SK-N-SH (cell line): ENCODE results near the gene OR2V1. TPM values are rescaled to one million over a fixed set of nuclear protein-coding genes. Genes with fewer than 3 reads are reported as not detected.

Source experiments
- CTCF ChIA-PET: fragments of 300-600, 350-600 bp; formaldehyde crosslinking; extraction: SDS; loops from one replicate; lab custom pipeline; 2021; lab: Yijun Ruan, JAX
- POLR2A ChIA-PET: fragments of 350-600 bp; sonication (Branson Sonifier 250); formaldehyde crosslinking; extraction: SDS; loops from one replicate; lab custom pipeline; 2020; ENCODE audit warnings: antibody characterized with exemption, inconsistent platforms; lab: Yijun Ruan, JAX
- DNase-seq: peaks from one replicate; pipeline ENCODE4 v3.0.0; 2012
- H2AFZ ChIP-seq: fragments of 200-600 bp; sonication (generic); 2 replicates; pipeline ENCODE4 v1.8.1; 2016; ENCODE audit warnings: antibody characterized with exemption, mild to moderate bottlenecking, low read depth
- H3F3A ChIP-seq: fragments of 200-600 bp; sonication (generic); replicated peaks from 2 replicates; pipeline ENCODE3; 2016; ENCODE audit warnings: antibody characterized with exemption, mild to moderate bottlenecking; ENCODE audit not compliant: insufficient read depth
- H3K27ac ChIP-seq, 2 experiments: fragments of 200-500 bp in 1 of 2; fragments of 200-600 bp in 1 of 2; sonication (Bioruptor generic) in 1 of 2; sonication (generic), shearing (Covaris generic) in 1 of 2; 2 replicates each; pipeline versions ENCODE4 v1.5.1 to v1.6.1; 2014 to 2016; ENCODE audit warnings: low read depth in 2 of 2, inconsistent platforms in 1 of 2, low read length in 1 of 2, mild to moderate bottlenecking in 1 of 2, mixed read lengths in 1 of 2
- H3K27me3 ChIP-seq: fragments of 200-600 bp; sonication (generic), shearing (Covaris generic); 2 replicates; pipeline ENCODE4 v1.6.1; 2016; ENCODE audit warnings: mixed run types; ENCODE audit not compliant: insufficient read depth
- H3K36me3 ChIP-seq, 2 experiments: fragments of 200-500 bp in 1 of 2; fragments of 200-600 bp in 1 of 2; sonication (Bioruptor generic) in 1 of 2; sonication (generic) in 1 of 2; replicated peaks in 1 of 2; 2 replicates each; pipeline versions ENCODE3 to v1.5.1; 2014 to 2016; ENCODE audit warnings: low read length in 1 of 2, mild to moderate bottlenecking in 1 of 2; ENCODE audit not compliant: insufficient read depth in 2 of 2, control insufficient read depth in 1 of 2
- H3K4me1 ChIP-seq, 2 experiments: fragments of 200-500 bp in 1 of 2; fragments of 200-600 bp in 1 of 2; sonication (Bioruptor generic) in 1 of 2; sonication (generic), shearing (Covaris generic) in 1 of 2; 2 replicates each; pipeline versions ENCODE4 v1.5.1 to v1.6.1; 2014 to 2016; ENCODE audit warnings: low read depth in 1 of 2, low read length in 1 of 2, mixed run types in 1 of 2; ENCODE audit not compliant: insufficient read depth in 2 of 2, control insufficient read depth in 1 of 2
- H3K4me2 ChIP-seq: fragments of 200-600 bp; sonication (generic), shearing (Covaris generic); 2 replicates; pipeline ENCODE4 v1.6.1; 2017; ENCODE audit warnings: mixed run types
- H3K4me3 ChIP-seq, 2 experiments: fragments of 200-500 bp in 1 of 2; fragments of 200-600 bp in 1 of 2; sonication (Bioruptor generic) in 1 of 2; sonication (generic), shearing (Covaris generic) in 1 of 2; 2 replicates each; pipeline versions ENCODE4 v1.5.1 to v1.8.1; 2014 to 2016; ENCODE audit warnings: low read depth in 2 of 2, inconsistent platforms in 1 of 2, low read length in 1 of 2, mild to moderate bottlenecking in 1 of 2, mixed read lengths in 1 of 2, moderate library complexity in 1 of 2
- H3K79me2 ChIP-seq: fragments of 200-600 bp; sonication (generic); 2 replicates; pipeline ENCODE4 v1.8.1; 2017; ENCODE audit warnings: mild to moderate bottlenecking; ENCODE audit not compliant: insufficient read depth
- H3K9ac ChIP-seq: fragments of 200-600 bp; sonication (generic); 2 replicates; pipeline ENCODE4 v1.6.1; 2017; ENCODE audit warnings: mixed run types
- H3K9me2 ChIP-seq: fragments of 200-600 bp; sonication (generic); 2 replicates; pipeline ENCODE4 v1.6.1; 2017; ENCODE audit warnings: mixed run types
- H3K9me3 ChIP-seq: fragments of 200-600 bp; sonication (generic); 2 replicates; pipeline ENCODE4 v1.6.1; 2017; ENCODE audit warnings: mixed run types, mild to moderate bottlenecking, moderate library complexity
- H4K20me1 ChIP-seq: fragments of 200-600 bp; sonication (generic); 2 replicates; pipeline ENCODE4 v1.6.1; 2017; ENCODE audit warnings: mild to moderate bottlenecking, mixed run types; ENCODE audit not compliant: insufficient read depth
- ELF1 ChIP-seq: IDR thresholded peaks from 2 replicates; pipeline ENCODE4 v1.4.0; 2012
- EP300 ChIP-seq, 2 experiments: IDR thresholded peaks; 2 replicates each; pipeline versions ENCODE4 v1.4.0 to v1.6.1; 2012; ENCODE audit warnings: borderline replicate concordance in 1 of 2, low read depth in 1 of 2, low read length in 1 of 2
- EZH2phosphoT487 ChIP-seq: fragments of 200-600 bp; sonication (generic); IDR thresholded peaks from 2 replicates; pipeline ENCODE4 v1.6.1; 2017; ENCODE audit warnings: low read depth, mixed run types, mild to moderate bottlenecking, antibody characterized with exemption, moderate library complexity, borderline replicate concordance
- FOSL2 ChIP-seq: IDR thresholded peaks from 2 replicates; pipeline ENCODE4 v1.4.0; 2012; ENCODE audit warnings: low read depth, mild to moderate bottlenecking, moderate library complexity, borderline replicate concordance
- FOXJ3 ChIP-seq: sonication (generic); formaldehyde crosslinking; IDR thresholded peaks from 2 replicates; pipeline ENCODE4 v1.5.1; 2020; ENCODE audit warnings: mild to moderate bottlenecking, missing genetic modification reagents
- GABPA ChIP-seq: IDR thresholded peaks from 2 replicates; pipeline ENCODE4 v1.4.0; 2012; ENCODE audit warnings: low read depth, mild to moderate bottlenecking
- GATA2 ChIP-seq: sonication (generic); formaldehyde crosslinking; IDR thresholded peaks from 2 replicates; pipeline ENCODE4 v1.5.0; 2020; ENCODE audit warnings: mild to moderate bottlenecking, missing genetic modification reagents
- JUND ChIP-seq: IDR thresholded peaks from 2 replicates; pipeline ENCODE4 v1.4.0; 2012
- MEF2A ChIP-seq: IDR thresholded peaks from 2 replicates; pipeline ENCODE4 v1.4.0; 2012; ENCODE audit warnings: low read depth, borderline replicate concordance
- NFIC ChIP-seq: IDR thresholded peaks from 2 replicates; pipeline ENCODE4 v1.4.0; 2012; ENCODE audit warnings: borderline replicate concordance
- RAD21 ChIP-seq: IDR thresholded peaks from 2 replicates; pipeline ENCODE4 v1.6.1; 2012; ENCODE audit warnings: mild to moderate bottlenecking, low read length
- RCOR1 ChIP-seq: fragments of 150-350 bp; IDR thresholded peaks from 2 replicates; pipeline ENCODE4 v1.6.1; 2017; ENCODE audit warnings: antibody characterized with exemption, low read length
- SIN3A ChIP-seq: IDR thresholded peaks from 2 replicates; pipeline ENCODE4 v1.6.1; 2012; ENCODE audit warnings: low read depth, mild to moderate bottlenecking, low read length, moderate library complexity, borderline replicate concordance
- TAF1 ChIP-seq: IDR thresholded peaks from 2 replicates; pipeline ENCODE4 v1.6.1; 2012; ENCODE audit warnings: low read depth, mild to moderate bottlenecking, low read length, moderate library complexity, borderline replicate concordance
- TCF12 ChIP-seq: IDR thresholded peaks from 2 replicates; pipeline ENCODE4 v1.4.0; 2012
- WGBS: methylation state at CpG from one replicate; pipeline ENCODE4 v1.1.6; 2017; ENCODE audit warnings: low lambda C conversion rate; 5-methylcytosine and 5-hydroxymethylcytosine counted together
- polyA plus RNA-seq, 3 experiments: library from polyadenylated mRNA; depleted of rRNA; stranded (reverse); fragments of >200 nt; gene quantifications; 2 replicates each; pipeline ENCODE4 v1.2.3, GENCODE V29; 2012
- TF ChIP-seq, protein P1 (sequence below): IDR thresholded peaks from 2 replicates; pipeline ENCODE4 v1.6.1; 2012; ENCODE audit warnings: mild to moderate bottlenecking, low read depth, low read length, moderate library complexity
- TF ChIP-seq, protein P2 (sequence below): IDR thresholded peaks from 2 replicates; pipeline ENCODE4; 2012
- TF ChIP-seq, protein P3 (sequence below): fragments of 150-350 bp; IDR thresholded peaks from 2 replicates; pipeline ENCODE4 v1.6.1; 2017; ENCODE audit warnings: antibody characterized with exemption, low read length, low read depth, borderline replicate concordance
- TF ChIP-seq, protein P4 (sequence below): fragments of 200-600 bp; sonication (generic); IDR thresholded peaks from 2 replicates; pipeline ENCODE4 v1.6.1; 2017; ENCODE audit warnings: antibody characterized with exemption, mild to moderate bottlenecking, moderate library complexity
- TF ChIP-seq, protein P5 (sequence below): fragments of 150-350 bp; IDR thresholded peaks from 2 replicates; pipeline ENCODE4 v1.6.1; 2016; ENCODE audit warnings: mild to moderate bottlenecking, low read depth, low read length

The OR2V1 gene, protein sequence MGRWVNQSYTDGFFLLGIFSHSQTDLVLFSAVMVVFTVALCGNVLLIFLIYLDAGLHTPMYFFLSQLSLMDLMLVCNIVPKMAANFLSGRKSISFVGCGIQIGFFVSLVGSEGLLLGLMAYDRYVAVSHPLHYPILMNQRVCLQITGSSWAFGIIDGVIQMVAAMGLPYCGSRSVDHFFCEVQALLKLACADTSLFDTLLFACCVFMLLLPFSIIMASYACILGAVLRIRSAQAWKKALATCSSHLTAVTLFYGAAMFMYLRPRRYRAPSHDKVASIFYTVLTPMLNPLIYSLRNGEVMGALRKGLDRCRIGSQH
- not detected in 2 replicates for polyA plus RNA-seq (2012; rRNA removed)
- not detected in 2 replicates for polyA plus RNA-seq (2012; cell fraction: cytosol; rRNA removed)
- not detected in 2 replicates for polyA plus RNA-seq (2012; cell fraction: nucleus; rRNA removed)

DNA sequence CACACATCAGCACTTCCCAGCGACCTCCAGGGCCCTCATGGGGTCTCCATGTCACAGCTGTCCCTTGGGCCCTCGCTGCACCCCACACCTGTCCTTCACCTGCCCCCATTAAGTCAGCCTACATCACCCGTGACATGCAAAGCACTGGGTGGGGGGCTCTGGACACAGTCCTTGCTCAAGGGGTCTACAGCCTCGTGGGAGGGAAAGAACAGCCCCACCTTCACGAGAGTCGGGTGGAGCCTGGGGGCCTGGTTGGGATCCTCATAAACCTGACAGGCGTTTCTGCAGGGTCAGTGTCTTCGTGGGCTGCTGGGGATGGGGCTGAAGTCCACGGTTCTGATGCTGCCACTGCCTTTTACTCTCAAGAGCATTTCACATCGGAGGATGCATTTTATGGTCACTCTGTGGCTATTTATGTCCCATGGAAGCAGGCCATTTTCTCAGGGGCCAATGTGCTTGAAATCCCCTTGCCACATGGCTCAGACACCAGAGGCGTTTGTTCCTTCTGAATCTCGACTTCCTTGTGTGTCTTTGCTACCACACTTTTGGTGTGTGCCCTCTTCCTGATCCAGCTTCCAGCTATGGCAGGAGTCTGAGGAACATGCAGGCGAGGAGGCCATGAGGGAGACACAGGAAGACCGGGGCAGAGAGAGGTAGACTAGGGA lies at the start of gene OR2V1:
Gene OR2V1 (minus strand): TSS at position 338 of the 665 bp plus-strand sequence. CDS start 5,865 bp downstream, outside the sequence.
- 23% methylated on average over 10 of the region's 14 CpGs for WGBS
- Histone ChIP-seq H3K9me3 (no peaks in the 10 kb centered on the region), H3K4me3 (no peak within 1 kb of the TSS), H3K4me1 (no peaks in the 10 kb centered on the region; a peak in 1 of 4 replicates), H2AFZ (no peak within 1 kb of the TSS), H3K79me2 (no peaks in the 10 kb centered on the region), H3K9me2 (no peaks in the 10 kb centered on the region), H3F3A (no peaks in the 10 kb centered on the region), H3K4me2 (no peak within 1 kb of the TSS), H3K36me3 (no peaks in the 10 kb centered on the region), H3K27me3 (peaks cover 68% of the 10 kb centered on the region; the same call in 1 of the 2 replicates), H3K9ac (no peak within 1 kb of the TSS), H4K20me1 (no peaks in the 10 kb centered on the region), H3K27ac (no peak within 1 kb of the TSS)
- ChIA-PET CTCF (no interaction called here), POLR2A (no interaction called here)
- TF ChIP-seq RCOR1 (no peak), EP300 (IDR thresholded peaks at IDR 0.05; ENCODE audit: borderline replicate concordance in 1 of 2, low read depth in 1 of 2, low read length in 1 of 2) (no peak), RAD21 (no peak), MEF2A (no peak), FOSL2 (no peak), GABPA (no peak), ELF1 (no peak), TAF1 (no peak), GATA2 (no peak), SIN3A (no peak), JUND (no peak), FOXJ3 (CRISPR knock-in tag) (no peak), NFIC (no peak), EZH2phosphoT487 (no peak), TCF12 (no peak)
- TF ChIP-seq, protein P1, sequence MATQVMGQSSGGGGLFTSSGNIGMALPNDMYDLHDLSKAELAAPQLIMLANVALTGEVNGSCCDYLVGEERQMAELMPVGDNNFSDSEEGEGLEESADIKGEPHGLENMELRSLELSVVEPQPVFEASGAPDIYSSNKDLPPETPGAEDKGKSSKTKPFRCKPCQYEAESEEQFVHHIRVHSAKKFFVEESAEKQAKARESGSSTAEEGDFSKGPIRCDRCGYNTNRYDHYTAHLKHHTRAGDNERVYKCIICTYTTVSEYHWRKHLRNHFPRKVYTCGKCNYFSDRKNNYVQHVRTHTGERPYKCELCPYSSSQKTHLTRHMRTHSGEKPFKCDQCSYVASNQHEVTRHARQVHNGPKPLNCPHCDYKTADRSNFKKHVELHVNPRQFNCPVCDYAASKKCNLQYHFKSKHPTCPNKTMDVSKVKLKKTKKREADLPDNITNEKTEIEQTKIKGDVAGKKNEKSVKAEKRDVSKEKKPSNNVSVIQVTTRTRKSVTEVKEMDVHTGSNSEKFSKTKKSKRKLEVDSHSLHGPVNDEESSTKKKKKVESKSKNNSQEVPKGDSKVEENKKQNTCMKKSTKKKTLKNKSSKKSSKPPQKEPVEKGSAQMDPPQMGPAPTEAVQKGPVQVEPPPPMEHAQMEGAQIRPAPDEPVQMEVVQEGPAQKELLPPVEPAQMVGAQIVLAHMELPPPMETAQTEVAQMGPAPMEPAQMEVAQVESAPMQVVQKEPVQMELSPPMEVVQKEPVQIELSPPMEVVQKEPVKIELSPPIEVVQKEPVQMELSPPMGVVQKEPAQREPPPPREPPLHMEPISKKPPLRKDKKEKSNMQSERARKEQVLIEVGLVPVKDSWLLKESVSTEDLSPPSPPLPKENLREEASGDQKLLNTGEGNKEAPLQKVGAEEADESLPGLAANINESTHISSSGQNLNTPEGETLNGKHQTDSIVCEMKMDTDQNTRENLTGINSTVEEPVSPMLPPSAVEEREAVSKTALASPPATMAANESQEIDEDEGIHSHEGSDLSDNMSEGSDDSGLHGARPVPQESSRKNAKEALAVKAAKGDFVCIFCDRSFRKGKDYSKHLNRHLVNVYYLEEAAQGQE, result no peak
- TF ChIP-seq, protein P2, sequence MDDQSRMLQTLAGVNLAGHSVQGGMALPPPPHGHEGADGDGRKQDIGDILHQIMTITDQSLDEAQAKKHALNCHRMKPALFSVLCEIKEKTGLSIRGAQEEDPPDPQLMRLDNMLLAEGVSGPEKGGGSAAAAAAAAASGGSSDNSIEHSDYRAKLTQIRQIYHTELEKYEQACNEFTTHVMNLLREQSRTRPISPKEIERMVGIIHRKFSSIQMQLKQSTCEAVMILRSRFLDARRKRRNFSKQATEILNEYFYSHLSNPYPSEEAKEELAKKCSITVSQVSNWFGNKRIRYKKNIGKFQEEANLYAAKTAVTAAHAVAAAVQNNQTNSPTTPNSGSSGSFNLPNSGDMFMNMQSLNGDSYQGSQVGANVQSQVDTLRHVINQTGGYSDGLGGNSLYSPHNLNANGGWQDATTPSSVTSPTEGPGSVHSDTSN, result no peak
- TF ChIP-seq, protein P3, sequence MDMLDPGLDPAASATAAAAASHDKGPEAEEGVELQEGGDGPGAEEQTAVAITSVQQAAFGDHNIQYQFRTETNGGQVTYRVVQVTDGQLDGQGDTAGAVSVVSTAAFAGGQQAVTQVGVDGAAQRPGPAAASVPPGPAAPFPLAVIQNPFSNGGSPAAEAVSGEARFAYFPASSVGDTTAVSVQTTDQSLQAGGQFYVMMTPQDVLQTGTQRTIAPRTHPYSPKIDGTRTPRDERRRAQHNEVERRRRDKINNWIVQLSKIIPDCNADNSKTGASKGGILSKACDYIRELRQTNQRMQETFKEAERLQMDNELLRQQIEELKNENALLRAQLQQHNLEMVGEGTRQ, result no peak
- TF ChIP-seq, protein P4, sequence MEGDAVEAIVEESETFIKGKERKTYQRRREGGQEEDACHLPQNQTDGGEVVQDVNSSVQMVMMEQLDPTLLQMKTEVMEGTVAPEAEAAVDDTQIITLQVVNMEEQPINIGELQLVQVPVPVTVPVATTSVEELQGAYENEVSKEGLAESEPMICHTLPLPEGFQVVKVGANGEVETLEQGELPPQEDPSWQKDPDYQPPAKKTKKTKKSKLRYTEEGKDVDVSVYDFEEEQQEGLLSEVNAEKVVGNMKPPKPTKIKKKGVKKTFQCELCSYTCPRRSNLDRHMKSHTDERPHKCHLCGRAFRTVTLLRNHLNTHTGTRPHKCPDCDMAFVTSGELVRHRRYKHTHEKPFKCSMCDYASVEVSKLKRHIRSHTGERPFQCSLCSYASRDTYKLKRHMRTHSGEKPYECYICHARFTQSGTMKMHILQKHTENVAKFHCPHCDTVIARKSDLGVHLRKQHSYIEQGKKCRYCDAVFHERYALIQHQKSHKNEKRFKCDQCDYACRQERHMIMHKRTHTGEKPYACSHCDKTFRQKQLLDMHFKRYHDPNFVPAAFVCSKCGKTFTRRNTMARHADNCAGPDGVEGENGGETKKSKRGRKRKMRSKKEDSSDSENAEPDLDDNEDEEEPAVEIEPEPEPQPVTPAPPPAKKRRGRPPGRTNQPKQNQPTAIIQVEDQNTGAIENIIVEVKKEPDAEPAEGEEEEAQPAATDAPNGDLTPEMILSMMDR, result no peak
- TF ChIP-seq, protein P5, sequence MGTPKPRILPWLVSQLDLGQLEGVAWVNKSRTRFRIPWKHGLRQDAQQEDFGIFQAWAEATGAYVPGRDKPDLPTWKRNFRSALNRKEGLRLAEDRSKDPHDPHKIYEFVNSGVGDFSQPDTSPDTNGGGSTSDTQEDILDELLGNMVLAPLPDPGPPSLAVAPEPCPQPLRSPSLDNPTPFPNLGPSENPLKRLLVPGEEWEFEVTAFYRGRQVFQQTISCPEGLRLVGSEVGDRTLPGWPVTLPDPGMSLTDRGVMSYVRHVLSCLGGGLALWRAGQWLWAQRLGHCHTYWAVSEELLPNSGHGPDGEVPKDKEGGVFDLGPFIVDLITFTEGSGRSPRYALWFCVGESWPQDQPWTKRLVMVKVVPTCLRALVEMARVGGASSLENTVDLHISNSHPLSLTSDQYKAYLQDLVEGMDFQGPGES, result no peak
- no peak for DNase-seq
